GM12878 (cell line): ENCODE measurements around the gene PTPMT1. TPM values are rescaled to one million over a fixed set of nuclear protein-coding genes. Genes with fewer than 3 reads are reported as not detected.

Source experiments
- ATF7 ChIP-seq: fragments of 450-650 bp; IDR thresholded peaks from 2 replicates; pipeline ENCODE4 v1.6.1; 2016; ENCODE audit warnings: low read depth, mild to moderate bottlenecking
- BMI1 ChIP-seq: fragments of 450-650 bp; IDR thresholded peaks from 2 replicates; pipeline ENCODE4 v1.6.1; 2016; ENCODE audit warnings: mild to moderate bottlenecking, moderate library complexity, borderline replicate concordance
- EED ChIP-seq: sonication (generic); IDR thresholded peaks from 2 replicates; pipeline ENCODE4 v1.6.1; 2016; ENCODE audit warnings: antibody characterized with exemption, low read depth
- IRF3 ChIP-seq: fragments of 450-650 bp; IDR thresholded peaks from 2 replicates; pipeline ENCODE4 v1.6.1; 2014; ENCODE audit warnings: mild to moderate bottlenecking
- POU2F2 ChIP-seq: IDR thresholded peaks from 3 replicates; pipeline ENCODE4 v1.6.1; 2011; ENCODE audit warnings: low read depth, mild to moderate bottlenecking, low read length, borderline replicate concordance
- RAD21 ChIP-seq: IDR thresholded peaks from 2 replicates; pipeline ENCODE4 v1.6.1; 2011; ENCODE audit warnings: mild to moderate bottlenecking, low read depth, low read length, moderate library complexity; ENCODE audit not compliant: insufficient read depth
- SREBF1 ChIP-seq: IDR thresholded peaks from 2 replicates; pipeline ENCODE4 v1.6.1; 2012; ENCODE audit warnings: mild to moderate bottlenecking, low read length
- SREBF2 ChIP-seq: IDR thresholded peaks from 2 replicates; pipeline ENCODE4 v1.6.1; 2012; ENCODE audit warnings: mild to moderate bottlenecking, low read length
- SRF ChIP-seq, 2 experiments: IDR thresholded peaks; 2 replicates each; pipeline ENCODE4 v1.6.1; 2011; ENCODE audit warnings: low read depth in 2 of 2, low read length in 2 of 2, mild to moderate bottlenecking in 1 of 2, moderate library complexity in 1 of 2
- ZNF217 ChIP-seq: fragments of 450-650 bp; IDR thresholded peaks from 2 replicates; pipeline ENCODE4 v1.6.1; 2017; ENCODE audit warnings: antibody characterized with exemption, mild to moderate bottlenecking
- polyA plus RNA-seq, 11 experiments: library from polyadenylated mRNA; depleted of rRNA in 4 of 11; unstranded in 6 of 11; stranded (reverse) in 5 of 11; fragments of >200 nt; fragmentation: Nextera tagmentation in 4 of 11; fragmentation: Illumina TruSeq in 1 of 11; extraction: Ambion mirVana in 4 of 11; extraction: Trizol in 1 of 11; gene quantifications; 1 replicate in 1 of 11; 2 replicates in 10 of 11; pipeline versions ENCODE4 v1.2.1 to v1.2.3, GENCODE V29; 2011 to 2016; ENCODE audit warnings: inconsistent platforms in 2 of 11, missing spikeins in 2 of 11, low read depth in 1 of 11
- total RNA-seq, 4 experiments: library from RNA; depleted of rRNA in 3 of 4; stranded (reverse); fragments of >200 nt in 3 of 4; fragmentation: Illumina TruSeq in 1 of 4; extraction: Trizol in 1 of 4; gene quantifications; 2 replicates each; pipeline versions ENCODE4 v1.2.1 to v1.2.3, GENCODE V29; 2013 to 2021
- TF ChIP-seq, protein P1 (sequence below): fragments of 450-650 bp; IDR thresholded peaks from 2 replicates; pipeline ENCODE4 v1.6.1; 2017; ENCODE audit warnings: mild to moderate bottlenecking, moderate library complexity

PTPMT1 gene
- total and polyA plus RNA-seq, 10 of the 15 experiments (the other 5 are each of a cell fraction or from before 2014, with no cell fraction given): 12.0 to 116 (median 58.2) TPM

DNA sequence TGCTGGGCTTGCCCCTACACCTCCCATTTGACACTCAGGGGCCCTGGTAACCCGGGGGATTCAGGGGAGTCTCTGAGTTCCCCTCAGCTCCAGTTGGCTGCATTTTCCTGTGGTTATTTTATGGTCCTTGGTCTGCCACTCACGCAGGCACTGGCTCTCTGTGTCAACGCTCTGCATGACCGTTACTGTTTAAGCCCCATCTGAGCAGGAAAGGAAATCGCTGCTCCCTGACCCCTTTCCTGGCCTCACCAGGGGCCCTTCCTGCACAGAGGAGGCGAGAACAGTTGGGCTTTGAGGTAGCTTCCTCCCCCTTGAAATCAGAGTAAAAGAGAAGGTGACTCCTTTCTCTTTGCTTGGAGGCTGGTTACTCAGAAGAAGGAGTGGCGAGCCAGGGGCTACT, 26.4 kb downstream of the PTPMT1 start (continued):
- TF ChIP-seq, protein P1, sequence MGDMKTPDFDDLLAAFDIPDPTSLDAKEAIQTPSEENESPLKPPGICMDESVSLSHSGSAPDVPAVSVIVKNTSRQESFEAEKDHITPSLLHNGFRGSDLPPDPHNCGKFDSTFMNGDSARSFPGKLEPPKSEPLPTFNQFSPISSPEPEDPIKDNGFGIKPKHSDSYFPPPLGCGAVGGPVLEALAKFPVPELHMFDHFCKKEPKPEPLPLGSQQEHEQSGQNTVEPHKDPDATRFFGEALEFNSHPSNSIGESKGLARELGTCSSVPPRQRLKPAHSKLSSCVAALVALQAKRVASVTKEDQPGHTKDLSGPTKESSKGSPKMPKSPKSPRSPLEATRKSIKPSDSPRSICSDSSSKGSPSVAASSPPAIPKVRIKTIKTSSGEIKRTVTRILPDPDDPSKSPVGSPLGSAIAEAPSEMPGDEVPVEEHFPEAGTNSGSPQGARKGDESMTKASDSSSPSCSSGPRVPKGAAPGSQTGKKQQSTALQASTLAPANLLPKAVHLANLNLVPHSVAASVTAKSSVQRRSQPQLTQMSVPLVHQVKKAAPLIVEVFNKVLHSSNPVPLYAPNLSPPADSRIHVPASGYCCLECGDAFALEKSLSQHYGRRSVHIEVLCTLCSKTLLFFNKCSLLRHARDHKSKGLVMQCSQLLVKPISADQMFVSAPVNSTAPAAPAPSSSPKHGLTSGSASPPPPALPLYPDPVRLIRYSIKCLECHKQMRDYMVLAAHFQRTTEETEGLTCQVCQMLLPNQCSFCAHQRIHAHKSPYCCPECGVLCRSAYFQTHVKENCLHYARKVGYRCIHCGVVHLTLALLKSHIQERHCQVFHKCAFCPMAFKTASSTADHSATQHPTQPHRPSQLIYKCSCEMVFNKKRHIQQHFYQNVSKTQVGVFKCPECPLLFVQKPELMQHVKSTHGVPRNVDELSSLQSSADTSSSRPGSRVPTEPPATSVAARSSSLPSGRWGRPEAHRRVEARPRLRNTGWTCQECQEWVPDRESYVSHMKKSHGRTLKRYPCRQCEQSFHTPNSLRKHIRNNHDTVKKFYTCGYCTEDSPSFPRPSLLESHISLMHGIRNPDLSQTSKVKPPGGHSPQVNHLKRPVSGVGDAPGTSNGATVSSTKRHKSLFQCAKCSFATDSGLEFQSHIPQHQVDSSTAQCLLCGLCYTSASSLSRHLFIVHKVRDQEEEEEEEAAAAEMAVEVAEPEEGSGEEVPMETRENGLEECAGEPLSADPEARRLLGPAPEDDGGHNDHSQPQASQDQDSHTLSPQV: no peak
- TF ChIP-seq IRF3 (no peak), SRF (IDR thresholded peaks at IDR 0.05; ENCODE audit: low read depth in 2 of 2, low read length in 2 of 2) (no peak), RAD21 (0 out of 2 replicates have a peak, but pooled peaks have one; percentile 4), EED (0 out of 2 replicates have a peak, but pooled peaks have one; percentile 14), POU2F2 (no peak), SREBF2 (no peak), BMI1 (no peak), ATF7 (no peak), SREBF1 (no peak), ZNF217 (no peak)
